T-helper 2 cell treated with Interferon-gamma antibody and Interleukin-4, amounts not matched to agents 100 ng/mL and 5 ng/mL, for 36 hours (primary cell): ENCODE results near the gene WNK2. TPM values are rescaled to one million over a fixed set of nuclear protein-coding genes. Genes with fewer than 3 reads are reported as not detected.

ENCODE experiments used
- intact Hi-C: fragments of 100-400 bp; cut with micrococcal nuclease; formaldehyde crosslinking; loops from one replicate; pipeline ENCODE4 v1.15.1; 2023
- total RNA-seq: library from RNA; stranded (reverse); gene quantifications from 2 replicates; pipeline ENCODE4 v1.2.3, GENCODE V29; 2022

WNK2 gene
- total RNA-seq, 1 donor from 2014 or later: 0.14 TPM

- intact Hi-C loops: no loop called here
Measured at GRCh38 chr9:93198117-93198837, 14.3 kb downstream of the WNK2 start.

GRCh38 chr9:93198838-93199625 lies 15.1 kb downstream of the WNK2 start:
- intact Hi-C loops: no loop called here

- intact Hi-C loops: no loop called here
Measured at GRCh38 chr9:93200449-93200742, 16.5 kb downstream of the WNK2 start.

GRCh38 chr9:93200989-93201334 lies 17.0 kb downstream of the WNK2 start:
- intact Hi-C loops: no loop called here

- intact Hi-C loops: no loop called here
Measured at GRCh38 chr9:93203026-93203717, 19.2 kb downstream of the WNK2 start.

- intact Hi-C loops: no loop called here
Measured at GRCh38 chr9:93203718-93204469, 20.0 kb downstream of the WNK2 start.

GRCh38 chr9:93204470-93205043 lies 20.6 kb downstream of the WNK2 start:
- intact Hi-C loops: no loop called here

- intact Hi-C loops: no loop called here
Measured at GRCh38 chr9:93205045-93205768, 21.3 kb downstream of the WNK2 start.

- intact Hi-C loops: no loop called here
Measured at GRCh38 chr9:93205896-93206575, 22.1 kb downstream of the WNK2 start.

GRCh38 chr9:93206576-93207155 lies 22.7 kb downstream of the WNK2 start:
- intact Hi-C loops: no loop called here

- intact Hi-C loops: no loop called here
Measured at GRCh38 chr9:93207326-93207814, 23.4 kb downstream of the WNK2 start.

GRCh38 chr9:93207860-93208734 lies 24.2 kb downstream of the WNK2 start:
- intact Hi-C loops: no loop called here

- intact Hi-C loops: no loop called here
Measured at GRCh38 chr9:93209097-93209496, 25.2 kb downstream of the WNK2 start.

GRCh38 chr9:93209576-93210323 lies 25.8 kb downstream of the WNK2 start:
- intact Hi-C loops: no loop called here

- intact Hi-C loops: no loop called here
Measured at GRCh38 chr9:93210324-93210973, 26.5 kb downstream of the WNK2 start.

GRCh38 chr9:93210974-93211653 lies 27.2 kb downstream of the WNK2 start:
- intact Hi-C loops: no loop called here

- intact Hi-C loops: no loop called here
Measured at GRCh38 chr9:93211654-93212001, 27.7 kb downstream of the WNK2 start.
